K562 (cell line): ENCODE measurements around the gene PPM1N. TPM values are rescaled to one million over a fixed set of nuclear protein-coding genes. Genes with fewer than 3 reads are reported as not detected.
A peak's percentile ranks its signal among the peaks of the same experiment; 100 is the strongest.

Source experiments
- ATAC-seq: fragments of 200-7000 bp; cut with Tn5 transposase; 3 replicates; pipeline ENCODE4 v1.9.1; 2020; ENCODE audit warnings: moderate library complexity
- BruUV-seq: library from RNA; stranded (reverse); fragments of 400-500 nt; replicated peaks from 2 replicates; lab custom pipeline; 2021; lab: Mats Ljungman, UMichigan
- CTCF ChIA-PET: fragments of 300-600 bp; formaldehyde crosslinking; extraction: SDS; loops from one replicate; lab custom pipeline; 2021; ENCODE audit warnings: low intra/inter-chr PET ratio; lab: Yijun Ruan, JAX
- POLR2A ChIA-PET: fragments of 300-600, 350-650 bp; sonication (Branson Sonifier 250); formaldehyde crosslinking; extraction: SDS; loops from one replicate; lab custom pipeline; 2021; ENCODE audit warnings: antibody characterized with exemption, inconsistent platforms; lab: Yijun Ruan, JAX
- DNase-seq, 4 experiments: peaks; one replicate each; pipeline versions ENCODE4 v3.0.0 to v3.0.0-alpha.2; 2011 to 2018; ENCODE audit warnings: low spot score in 3 of 4, mixed read lengths in 3 of 4; ENCODE audit errors: extremely low read depth in 1 of 4
- FAIRE-seq: peaks from 2 replicates; lab custom pipeline; 2011; peaks lifted over from hg19 to GRCh38; lab: Jason Lieb, UNC
- H2AFZ ChIP-seq: 2 replicates; pipeline ENCODE4 v1.6.0; 2011; ENCODE audit warnings: low read depth, low read length, control low read depth, inconsistent platforms
- H3K27ac ChIP-seq: fragments of 200-600 bp; 3 replicates; pipeline ENCODE4 v1.8.0; 2011; ENCODE audit warnings: low read depth, mild to moderate bottlenecking, control low read depth, inconsistent platforms, low read length, moderate library complexity, mixed read lengths; ENCODE audit errors: extremely low read depth
- H3K27me3 ChIP-seq, 2 experiments: fragments of 300-600 bp in 1 of 2; 2 replicates in 1 of 2; 3 replicates in 1 of 2; pipeline versions ENCODE4 v1.6.0 to v1.8.0; 2011; ENCODE audit warnings: inconsistent platforms in 2 of 2, low read length in 2 of 2, mild to moderate bottlenecking in 1 of 2, mixed read lengths in 1 of 2, moderate library complexity in 1 of 2; ENCODE audit not compliant: control insufficient read depth in 2 of 2, insufficient read depth in 2 of 2
- H3K36me3 ChIP-seq: fragments of 300-600 bp; 3 replicates; pipeline ENCODE4 v1.8.0; 2011; ENCODE audit warnings: mild to moderate bottlenecking, low read length, inconsistent platforms; ENCODE audit not compliant: control insufficient read depth, insufficient read depth
- H3K4me1 ChIP-seq, 2 experiments: fragments of 200-600 bp in 1 of 2; replicated peaks in 1 of 2; 2 replicates in 1 of 2; 3 replicates in 1 of 2; pipeline versions ENCODE4 v1.5.1 to v1.8.0; 2011; ENCODE audit warnings: inconsistent platforms in 2 of 2, low read length in 2 of 2, mild to moderate bottlenecking in 1 of 2, mixed read lengths in 1 of 2, moderate library complexity in 1 of 2; ENCODE audit not compliant: control insufficient read depth in 2 of 2, insufficient read depth in 2 of 2
- H3K4me2 ChIP-seq: 2 replicates; pipeline ENCODE4 v1.6.1; 2011; ENCODE audit warnings: low read length, control low read depth, inconsistent platforms, mixed read lengths; ENCODE audit not compliant: insufficient read depth
- H3K4me3 ChIP-seq: fragments of 200-600 bp; sonication (generic), shearing (Covaris generic); 2 replicates; pipeline ENCODE4 v1.5.1; 2016; ENCODE audit warnings: control low read depth, inconsistent platforms
- H3K79me2 ChIP-seq: fragments of 200-600 bp; 3 replicates; pipeline ENCODE4 v1.8.0; 2011; ENCODE audit warnings: low read length, inconsistent platforms; ENCODE audit not compliant: control insufficient read depth, insufficient read depth
- H3K9ac ChIP-seq, 2 experiments: 2 replicates each; pipeline versions ENCODE4 v1.6.0 to v1.6.1; 2011; ENCODE audit warnings: low read depth in 2 of 2, low read length in 2 of 2, control low read depth in 1 of 2, inconsistent platforms in 1 of 2, mild to moderate bottlenecking in 1 of 2, mixed read lengths in 1 of 2; ENCODE audit not compliant: insufficient read depth in 1 of 2
- H3K9me1 ChIP-seq: one replicate; pipeline ENCODE4 v1.6.0; 2011; ENCODE audit warnings: inconsistent platforms, mild to moderate bottlenecking, low read length, moderate library complexity; ENCODE audit not compliant: control insufficient read depth, insufficient read depth
- H3K9me3 ChIP-seq: replicated peaks from 2 replicates; pipeline ENCODE4 v1.5.1; 2011; ENCODE audit warnings: low read depth, low read length, inconsistent platforms; ENCODE audit not compliant: control insufficient read depth, insufficient read depth
- H4K20me1 ChIP-seq: replicated peaks from 2 replicates; pipeline ENCODE4 v1.6.1; 2011; ENCODE audit warnings: low read length, inconsistent platforms, mixed read lengths; ENCODE audit not compliant: control insufficient read depth, insufficient read depth
- BCL6 ChIP-seq: fragments of 250-450 bp; sonication (Bioruptor Pico); IDR thresholded peaks from 2 replicates; pipeline ENCODE4 v1.4.0; 2020
- CREB1 ChIP-seq, 2 experiments: sonication (generic) in 1 of 2; formaldehyde crosslinking in 1 of 2; IDR thresholded peaks; 2 replicates each; pipeline versions ENCODE4 v1.6.1 to v1.8.0; 2012 to 2022; ENCODE audit warnings: inconsistent platforms in 1 of 2, mild to moderate bottlenecking in 1 of 2, missing genetic modification reagents in 1 of 2, moderate library complexity in 1 of 2
- FOSL1 ChIP-seq: fragments of 200-800 bp; sonication (Bioruptor generic); conservative IDR thresholded peaks from 2 replicates; pipeline ENCODE4 v1.6.1; 2016; ENCODE audit warnings: missing genetic modification characterization, missing compliant biosample characterization
- FOXA3 ChIP-seq, 2 experiments: fragments of 450-650 bp in 1 of 2; sonication (generic) in 1 of 2; formaldehyde crosslinking; IDR thresholded peaks in 1 of 2; conservative IDR thresholded peaks in 1 of 2; 2 replicates each; pipeline versions ENCODE4 v1.4.0 to v1.8.0; 2020 to 2022; ENCODE audit warnings: mild to moderate bottlenecking in 2 of 2, missing genetic modification reagents in 1 of 2
- HNRNPL ChIP-seq: fragments of 200-400 bp; formaldehyde crosslinking; IDR thresholded peaks from 2 replicates; pipeline ENCODE4 v1.6.1; 2017; ENCODE audit warnings: low read depth, mild to moderate bottlenecking, low read length
- KDM1A ChIP-seq, 2 experiments: fragments of 450-650 bp; IDR thresholded peaks; 2 replicates each; pipeline ENCODE4 v1.6.1; 2016; ENCODE audit warnings: mild to moderate bottlenecking in 2 of 2
- KLF6 ChIP-seq: fragments of 250-450 bp; sonication (Bioruptor Pico); IDR thresholded peaks from 2 replicates; pipeline ENCODE4 v1.4.0; 2020; ENCODE audit warnings: mild to moderate bottlenecking, moderate library complexity, borderline replicate concordance
- PHF20 ChIP-seq: fragments of 450-650 bp; IDR thresholded peaks from 2 replicates; pipeline ENCODE4 v1.6.1; 2018; ENCODE audit not compliant: partially characterized antibody
- PML ChIP-seq: IDR thresholded peaks from 2 replicates; pipeline ENCODE4 v1.6.1; 2012; ENCODE audit warnings: low read length, inconsistent platforms
- POLR2A ChIP-seq: fragments of 450-650 bp; conservative IDR thresholded peaks from 2 replicates; pipeline ENCODE4 v1.6.1; 2016
- POLR2AphosphoS2 ChIP-seq: IDR thresholded peaks from 2 replicates; pipeline ENCODE4 v1.6.1; 2012; ENCODE audit warnings: low read length, improper control_type of control experiment
- RAD21 ChIP-seq, 2 experiments: fragments of 250-450 bp in 1 of 2; fragments of 450-650 bp in 1 of 2; sonication (Bioruptor Pico) in 1 of 2; formaldehyde crosslinking in 1 of 2; IDR thresholded peaks in 1 of 2; conservative IDR thresholded peaks in 1 of 2; 2 replicates each; pipeline versions ENCODE4 v1.4.0 to v1.8.0; 2020 to 2022; ENCODE audit warnings: mild to moderate bottlenecking in 2 of 2, moderate library complexity in 1 of 2
- SUPT5H ChIP-seq: fragments of 450-650 bp; IDR thresholded peaks from 2 replicates; pipeline ENCODE4 v1.6.1; 2016
- TEAD1 ChIP-seq, 2 experiments: fragments of 450-650 bp in 1 of 2; sonication (generic) in 1 of 2; formaldehyde crosslinking; IDR thresholded peaks; 2 replicates each; pipeline versions ENCODE4 v1.4.0 to v1.8.0; 2020 to 2022; ENCODE audit warnings: mild to moderate bottlenecking in 2 of 2, missing genetic modification reagents in 1 of 2
- TRIM24 ChIP-seq, 2 experiments: fragments of 450-650 bp; IDR thresholded peaks; 2 replicates each; pipeline ENCODE4 v1.6.1; 2016
- ZNF121 ChIP-seq: sonication (generic); formaldehyde crosslinking; conservative IDR thresholded peaks from 2 replicates; pipeline ENCODE4 v1.8.0; 2022; ENCODE audit warnings: missing genetic modification reagents
- ZNF184 ChIP-seq: sonication (generic); formaldehyde crosslinking; IDR thresholded peaks from 2 replicates; pipeline ENCODE4 v1.5.0; 2020; ENCODE audit warnings: missing genetic modification reagents
- ZNF212 ChIP-seq: fragments of 450-650 bp; formaldehyde crosslinking; IDR thresholded peaks from 2 replicates; pipeline ENCODE4 v1.4.0; 2020; ENCODE audit warnings: mild to moderate bottlenecking
- ZNF3 ChIP-seq: fragments of 250-450 bp; sonication (Bioruptor Pico); IDR thresholded peaks from 2 replicates; pipeline ENCODE4 v1.5.0; 2021; ENCODE audit warnings: mild to moderate bottlenecking, moderate library complexity
- ZNF609 ChIP-seq: sonication (generic); formaldehyde crosslinking; IDR thresholded peaks from 2 replicates; pipeline ENCODE4 v1.8.1; 2023; ENCODE audit warnings: missing genetic modification reagents, mild to moderate bottlenecking, borderline replicate concordance
- WGBS: fragments of 100-300 bp; shearing (Covaris generic); methylation state at CpG from one replicate; pipeline ENCODE4 v1.1.6; 2016; ENCODE audit warnings: low coverage, mixed read lengths; ENCODE audit not compliant: insufficient coverage; ENCODE audit errors: missing lambda C conversion rate; 5-methylcytosine and 5-hydroxymethylcytosine counted together
- in situ Hi-C: fragments of 300-500 bp; cut with MboI; formaldehyde crosslinking; loops from 4 replicates; pipeline ENCODE4 v1.15.0; 2018; ENCODE audit warnings: inconsistent platforms, mixed read lengths
- intact Hi-C: fragments of 100-400 bp; cut with micrococcal nuclease; formaldehyde crosslinking; loops from 2 replicates; pipeline ENCODE4 v1.14.2; 2022
- polyA plus RNA-seq, 8 experiments: library from polyadenylated mRNA; depleted of rRNA in 4 of 8; stranded (reverse) in 5 of 8; unstranded in 3 of 8; fragments of >200 nt; fragmentation: Nextera tagmentation in 2 of 8; fragmentation: Illumina TruSeq in 1 of 8; extraction: Ambion mirVana in 2 of 8; extraction: Trizol in 1 of 8; gene quantifications; 2 replicates each; pipeline versions ENCODE4 v1.2.1 to v1.2.3, GENCODE V29; 2011 to 2014; ENCODE audit warnings: inconsistent platforms in 1 of 8, missing spikeins in 1 of 8
- total RNA-seq, 7 experiments: library from RNA; depleted of rRNA in 6 of 7; stranded (reverse); fragments of >200 nt in 6 of 7; fragmentation: Illumina TruSeq in 2 of 7; extraction: Trizol in 2 of 7; gene quantifications; 2 replicates each; pipeline versions ENCODE4 v1.2.1 to v1.2.3, GENCODE V29; 2011 to 2021; ENCODE audit warnings: low replicate concordance in 1 of 7

PPM1N gene
- total and polyA plus RNA-seq, 9 of the 15 experiments (the other 6 are each of a cell fraction or from before 2014, with no cell fraction given), result 4.5 to 15.6 (median 8.7) TPM

GRCh38 chr19:45518469-45518826 is 20.2 kb downstream of the PPM1N start:
- Histone ChIP-seq H3K79me2 (peaks cover 40% of the 10 kb centered on the region), H3K27me3 (no peaks in the 10 kb centered on the region), H2AFZ (no peak overlapping the region), H3K27ac (no peak overlapping the region), H3K4me2 (no peak overlapping the region), H3K36me3 (peaks cover 95% of the 10 kb centered on the region), H3K9me3 (no peaks in the 10 kb centered on the region), H3K9me1 (no peaks in the 10 kb centered on the region), H3K9ac (no peak overlapping the region), H3K4me1 (peaks cover 28 to 54% of the 10 kb centered on the region in 2 experiments), H4K20me1 (peaks cover 6% of the 10 kb centered on the region), H3K4me3 (no peak overlapping the region)
- no peak for FAIRE-seq
- in situ Hi-C loops (no loop called here), intact Hi-C loops (no loop called here)
- TF ChIP-seq KLF6 (CRISPR knock-in tag) (no peak), CREB1 (IDR thresholded peaks at IDR 0.05) (no peak), CREB1 (CRISPR knock-in tag; IDR thresholded peaks at IDR 0.05) (no peak), ZNF212 (no peak), POLR2AphosphoS2 (0 out of 2 replicates have a peak, but pooled peaks have one; percentile 21), KDM1A (IDR thresholded peaks at IDR 0.05) (no peak), TEAD1 (CRISPR knock-in tag; IDR thresholded peaks at IDR 0.05) (no peak), PHF20 (no peak), FOXA3 (CRISPR knock-in tag; conservative IDR thresholded peaks at IDR 0.05 in 1 of 2, IDR thresholded peaks at IDR 0.05 in 1 of 2) (no peak), POLR2A (no peak), ZNF121 (CRISPR knock-in tag) (peak; percentile 32; the same call in 1 of the 2 replicates), RAD21 (CRISPR knock-in tag; conservative IDR thresholded peaks at IDR 0.05 in 1 of 2, IDR thresholded peaks at IDR 0.05 in 1 of 2) (no peak), ZNF3 (CRISPR knock-in tag) (no peak), PML (no peak), ZNF184 (CRISPR knock-in tag) (no peak), TRIM24 (IDR thresholded peaks at IDR 0.05) (no peak), SUPT5H (0 out of 2 replicates have a peak, but pooled peaks have one; percentile 28), BCL6 (CRISPR knock-in tag) (no peak), HNRNPL (no peak), FOSL1 (tag) (no peak), ZNF609 (CRISPR knock-in tag) (no peak)
- no peak for ATAC-seq
- BruUV-seq, result no TSS peak
- DNase-seq, result no peak
- POLR2A ChIA-PET, result interaction anchor here (0.6 to 1.1 kb wide), 2 partner anchors 124 to 1931 kb away, joined by 4 read pairs; no protein-coding TSS in a partner anchor
- WGBS, result 96% methylated on average over 7 of the region's 7 CpGs
- CTCF ChIA-PET, result no interaction called here
